Stimulated activated CD8-positive, alpha-beta memory T cell treated with anti-CD3 and anti-CD28 coated beads, Interleukin-2, amount 100 ng/mL, for 48 hours (primary cell): ENCODE data around the gene TOM1L1.

Source experiments
- DNase-seq, 2 donors: peaks; one replicate each; pipeline ENCODE4 v3.0.0-alpha.2; 2020; ENCODE audit warnings: low read depth in 2 of 2

TOM1L1 gene

GRCh38 chr17:54992797-54993639 is 92.4 kb downstream of the TOM1L1 start:
- no peak for DNase-seq

GRCh38 chr17:54996441-54996840 is 95.8 kb downstream of the TOM1L1 start:
- DNase-seq, result no peak

- no peak for DNase-seq
Observed at GRCh38 chr17:55002458-55002857, 101.8 kb downstream of the TOM1L1 start.

GRCh38 chr17:55004484-55004883 is 103.8 kb downstream of the TOM1L1 start:
- DNase-seq, result no peak

- no peak for DNase-seq
Observed at GRCh38 chr17:55005520-55005919, 104.9 kb downstream of the TOM1L1 start.
